Measurements from ENCODE around the gene C6orf58. TPM values are rescaled to one million over a fixed set of nuclear protein-coding genes. Genes with fewer than 3 reads are reported as not detected.

C6orf58 gene
- total RNA-seq, result 0.15 TPM in 1 of 2 replicates, not detected in the other

GRCh38 chr6:127576874-127577273, at the start of gene C6orf58:
TSS of gene C6orf58 (plus strand) at chr6:127577174. CDS start at chr6:127577186, 12 bp downstream.

Other genes with a start within 250 kb of the C6orf58 start
- gene ECHDC1, start 233.6 kb upstream of the C6orf58 start, total RNA-seq, result 48.6 and 55.4 TPM in 2 replicates
- gene KIAA0408, start 117.8 kb upstream of the C6orf58 start, total RNA-seq, result 4.6 and 4.9 TPM in 2 replicates